WTC11 (cell line): Measurements from ENCODE around the gene VASN. TPM values are rescaled to one million over a fixed set of nuclear protein-coding genes. Genes with fewer than 3 reads are reported as not detected.

Source experiments
- ATAC-seq: fragments of 200-7000 bp; cut with Tn5 transposase; 2 replicates; pipeline ENCODE4 v1.10.0; 2021; ENCODE audit warnings: mild to moderate bottlenecking, moderate library complexity
- CTCF ChIA-PET: fragments of 300-600 bp; sonication (Branson Sonifier 250); formaldehyde crosslinking; loops from one replicate; lab custom pipeline; 2021; ENCODE audit warnings: antibody characterized with exemption; lab: Charles Lee
- POLR2A ChIA-PET: fragments of 350-600 bp; sonication (Branson Sonifier 250); formaldehyde crosslinking; loops from one replicate; lab custom pipeline; 2021; ENCODE audit warnings: antibody characterized with exemption; lab: Charles Lee
- DNase-seq: peaks from one replicate; pipeline ENCODE4 v3.0.0; 2021; ENCODE audit warnings: low spot score
- H3K27ac Mint-ChIP-seq: 2 replicates; pipeline ENCODE4 v1.8.0; 2021; ENCODE audit warnings: mixed read lengths
- H3K27me3 Mint-ChIP-seq: 2 replicates; pipeline ENCODE4 v1.8.0; 2021; ENCODE audit warnings: low read depth, mild to moderate bottlenecking, moderate library complexity, mixed read lengths
- H3K36me3 Mint-ChIP-seq: 2 replicates; pipeline ENCODE4 v1.8.0; 2021; ENCODE audit warnings: mixed read lengths
- H3K4me1 Mint-ChIP-seq: 2 replicates; pipeline ENCODE4 v1.8.0; 2022; ENCODE audit warnings: mixed read lengths
- H3K4me3 Mint-ChIP-seq: 2 replicates; pipeline ENCODE4 v1.8.0; 2021; ENCODE audit warnings: mild to moderate bottlenecking, moderate library complexity, mixed read lengths
- H3K9me3 Mint-ChIP-seq: 2 replicates; pipeline ENCODE4 v1.8.0; 2021; ENCODE audit warnings: mixed read lengths
- ATF3 ChIP-seq: sonication (generic); formaldehyde crosslinking; conservative IDR thresholded peaks from 2 replicates; pipeline ENCODE4 v1.8.1; 2022; ENCODE audit warnings: mild to moderate bottlenecking, missing genetic modification reagents
- CREM ChIP-seq: sonication (generic); formaldehyde crosslinking; IDR thresholded peaks from 2 replicates; pipeline ENCODE4 v1.8.1; 2022; ENCODE audit warnings: mild to moderate bottlenecking, missing genetic modification reagents, moderate library complexity
- ELF4 ChIP-seq: sonication (generic); formaldehyde crosslinking; IDR thresholded peaks from 2 replicates; pipeline ENCODE4 v1.8.1; 2022; ENCODE audit warnings: low read depth, mild to moderate bottlenecking, moderate library complexity, missing genetic modification reagents
- ETV6 ChIP-seq: sonication (generic); formaldehyde crosslinking; IDR thresholded peaks from 2 replicates; pipeline ENCODE4 v1.8.1; 2022; ENCODE audit warnings: mild to moderate bottlenecking, missing genetic modification reagents
- FOXJ3 ChIP-seq: sonication (generic); formaldehyde crosslinking; IDR thresholded peaks from 2 replicates; pipeline ENCODE4 v1.9.0; 2021; ENCODE audit warnings: missing genetic modification reagents, mild to moderate bottlenecking, borderline replicate concordance
- FOXP1 ChIP-seq: sonication (generic); formaldehyde crosslinking; IDR thresholded peaks from 2 replicates; pipeline ENCODE4 v1.8.0; 2022; ENCODE audit warnings: missing genetic modification reagents, mild to moderate bottlenecking, moderate library complexity, borderline replicate concordance
- GABPB1 ChIP-seq: sonication (generic); formaldehyde crosslinking; IDR thresholded peaks from 2 replicates; pipeline ENCODE4 v1.8.1; 2023; ENCODE audit warnings: mild to moderate bottlenecking, missing genetic modification reagents
- JUN ChIP-seq: sonication (generic); formaldehyde crosslinking; IDR thresholded peaks from 2 replicates; pipeline ENCODE4 v1.8.0; 2023; ENCODE audit warnings: mild to moderate bottlenecking, missing genetic modification reagents
- KAT7 ChIP-seq: sonication (generic); formaldehyde crosslinking; IDR thresholded peaks from 2 replicates; pipeline ENCODE4 v1.8.1; 2023; ENCODE audit warnings: missing genetic modification reagents, mild to moderate bottlenecking, borderline replicate concordance
- MXD4 ChIP-seq: fragments of 250-450 bp; sonication (Bioruptor Pico); IDR thresholded peaks from 2 replicates; pipeline ENCODE4 v1.8.0; 2021; ENCODE audit warnings: mild to moderate bottlenecking, moderate library complexity, borderline replicate concordance
- NFE2L1 ChIP-seq: sonication (generic); formaldehyde crosslinking; IDR thresholded peaks from 2 replicates; pipeline ENCODE4 v1.8.1; 2023; ENCODE audit warnings: missing genetic modification reagents
- NFYB ChIP-seq: sonication (generic); formaldehyde crosslinking; conservative IDR thresholded peaks from 2 replicates; pipeline ENCODE4 v1.8.0; 2022; ENCODE audit warnings: low read depth, missing genetic modification reagents
- NR1H2 ChIP-seq: sonication (generic); formaldehyde crosslinking; IDR thresholded peaks from 2 replicates; pipeline ENCODE4 v1.9.0; 2021; ENCODE audit warnings: mild to moderate bottlenecking, moderate library complexity, missing genetic modification reagents
- PREB ChIP-seq: sonication (generic); formaldehyde crosslinking; IDR thresholded peaks from 2 replicates; pipeline ENCODE4 v1.8.1; 2022; ENCODE audit warnings: mild to moderate bottlenecking, missing genetic modification reagents, moderate library complexity, borderline replicate concordance
- PRRX2 ChIP-seq: fragments of 250-450 bp; sonication (Bioruptor Pico); IDR thresholded peaks from 2 replicates; pipeline ENCODE4 v1.8.0; 2021; ENCODE audit warnings: mild to moderate bottlenecking
- RORB ChIP-seq: fragments of 250-450 bp; sonication (Bioruptor Pico); IDR thresholded peaks from 2 replicates; pipeline ENCODE4 v1.9.0; 2021; ENCODE audit warnings: mild to moderate bottlenecking
- SMAD4 ChIP-seq: sonication (generic); formaldehyde crosslinking; IDR thresholded peaks from 2 replicates; pipeline ENCODE4 v1.8.0; 2022; ENCODE audit warnings: mild to moderate bottlenecking, missing genetic modification reagents
- SOX15 ChIP-seq: fragments of 250-450 bp; sonication (Bioruptor Pico); IDR thresholded peaks from 2 replicates; pipeline ENCODE4 v1.9.0; 2021; ENCODE audit warnings: mild to moderate bottlenecking
- ZBTB21 ChIP-seq: sonication (generic); formaldehyde crosslinking; IDR thresholded peaks from 2 replicates; pipeline ENCODE4 v1.8.1; 2023; ENCODE audit warnings: mild to moderate bottlenecking, missing genetic modification reagents, borderline replicate concordance
- ZBTB43 ChIP-seq: sonication (generic); formaldehyde crosslinking; IDR thresholded peaks from 2 replicates; pipeline ENCODE4 v1.8.1; 2023; ENCODE audit warnings: mild to moderate bottlenecking, missing genetic modification reagents
- ZNF138 ChIP-seq: sonication (generic); formaldehyde crosslinking; conservative IDR thresholded peaks from 2 replicates; pipeline ENCODE4 v1.8.1; 2022; ENCODE audit warnings: mild to moderate bottlenecking, moderate library complexity, missing genetic modification reagents
- ZNF671 ChIP-seq: fragments of 250-450 bp; sonication (Bioruptor Pico); IDR thresholded peaks from 2 replicates; pipeline ENCODE4 v1.8.0; 2021; ENCODE audit warnings: mild to moderate bottlenecking
- total RNA-seq: library from RNA; stranded (reverse); gene quantifications from 3 replicates; pipeline ENCODE4 v1.2.3, GENCODE V29; 2021
- TF ChIP-seq, protein P1 (sequence below): sonication (generic); formaldehyde crosslinking; IDR thresholded peaks from 2 replicates; pipeline ENCODE4 v1.8.1; 2022; ENCODE audit warnings: low read depth, mild to moderate bottlenecking, moderate library complexity, missing genetic modification reagents, borderline replicate concordance

Gene VASN
- total RNA-seq, 1 experiment from 2014 or later = 8.0 TPM

DNA sequence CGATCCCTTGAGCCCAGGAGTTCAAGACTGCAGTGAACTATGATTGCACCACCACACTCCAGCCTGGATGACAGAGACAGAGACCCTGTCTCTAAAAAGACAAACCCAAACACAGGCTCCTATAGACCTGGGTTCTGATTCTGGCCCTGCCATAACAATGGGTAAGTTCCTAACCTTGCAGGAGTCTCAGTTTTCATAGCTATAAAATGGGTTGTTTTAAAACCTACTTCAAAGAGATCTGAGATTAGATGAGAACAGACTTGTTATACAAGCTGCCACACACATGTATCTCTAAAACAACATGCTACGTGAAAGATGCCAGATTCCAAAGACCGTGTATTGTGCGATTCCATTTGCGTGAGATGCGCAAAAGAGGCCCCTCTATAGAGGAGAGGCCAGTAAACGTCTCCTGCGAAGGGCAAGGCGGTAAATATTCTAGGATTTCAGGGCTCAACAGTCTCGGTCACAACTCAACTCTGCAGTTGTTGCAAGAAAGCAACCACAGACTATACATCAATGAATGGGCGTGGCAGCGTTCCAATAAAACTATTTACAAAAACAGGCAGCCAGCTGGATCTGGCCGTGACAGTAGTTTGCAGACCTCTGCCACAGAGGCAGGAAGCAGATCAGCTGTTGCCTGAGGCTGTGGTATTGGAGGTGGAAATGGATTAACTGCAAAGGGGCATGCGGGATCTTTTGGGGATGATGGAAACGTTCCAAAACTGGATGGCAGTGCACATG lies 38.9 kb downstream of the VASN start:
- Mint-ChIP-seq H3K36me3 (no peaks in the 10 kb centered on the region), H3K4me1 (peaks cover 4% of the 10 kb centered on the region), H3K27ac (no peak overlapping the region), H3K27me3 (no peaks in the 10 kb centered on the region), H3K4me3 (no peak overlapping the region), H3K9me3 (no peaks in the 10 kb centered on the region)
- DNase-seq = no peak
- ATAC-seq = no peak
- CTCF ChIA-PET = interaction anchor here (0.9 to 2.9 kb wide), 4 partner anchors 32 to 165 kb away, joined by 3 to 18 read pairs (median 6); no protein-coding TSS in a partner anchor
- no peak for TF ChIP-seq SOX15 (CRISPR knock-in tag)
- TF ChIP-seq NFYB (CRISPR knock-in tag) = no peak
- no peak for TF ChIP-seq ZNF138 (CRISPR knock-in tag)
- TF ChIP-seq PRRX2 (CRISPR knock-in tag) = no peak
- TF ChIP-seq FOXJ3 (CRISPR knock-in tag) = no peak
- TF ChIP-seq ZBTB43 = no peak
- no peak for TF ChIP-seq ELF4
- no peak for TF ChIP-seq CREM (CRISPR knock-in tag)
- no peak for TF ChIP-seq RORB (CRISPR knock-in tag)
- no peak for TF ChIP-seq KAT7 (CRISPR knock-in tag)
- no peak for TF ChIP-seq ZNF671 (CRISPR knock-in tag)
- no peak for TF ChIP-seq ETV6 (CRISPR knock-in tag)
- POLR2A ChIA-PET = no interaction called here

- no peak for TF ChIP-seq JUN (CRISPR knock-in tag)
- no peak for TF ChIP-seq PREB (CRISPR knock-in tag)
- TF ChIP-seq FOXP1 (CRISPR knock-in tag) = no peak
- no peak for TF ChIP-seq NFE2L1
- Mint-ChIP-seq H3K9me3 (no peaks in the 10 kb centered on the region), H3K4me1 (peaks cover 5% of the 10 kb centered on the region), H3K4me3 (no peak overlapping the region), H3K27me3 (no peaks in the 10 kb centered on the region), H3K36me3 (no peaks in the 10 kb centered on the region), H3K27ac (no peak overlapping the region)
- DNase-seq = no peak
- ChIA-PET CTCF (interaction anchor here (1.1 to 8.8 kb wide), 2 partner anchors 8 to 34 kb away, joined by 3 to 102 read pairs; no protein-coding TSS in a partner anchor), POLR2A (no interaction called here)
- ATAC-seq = no peak
These were observed 40.0 kb downstream of the VASN start for GRCh38 chr16:4411684-4412083.

DNA sequence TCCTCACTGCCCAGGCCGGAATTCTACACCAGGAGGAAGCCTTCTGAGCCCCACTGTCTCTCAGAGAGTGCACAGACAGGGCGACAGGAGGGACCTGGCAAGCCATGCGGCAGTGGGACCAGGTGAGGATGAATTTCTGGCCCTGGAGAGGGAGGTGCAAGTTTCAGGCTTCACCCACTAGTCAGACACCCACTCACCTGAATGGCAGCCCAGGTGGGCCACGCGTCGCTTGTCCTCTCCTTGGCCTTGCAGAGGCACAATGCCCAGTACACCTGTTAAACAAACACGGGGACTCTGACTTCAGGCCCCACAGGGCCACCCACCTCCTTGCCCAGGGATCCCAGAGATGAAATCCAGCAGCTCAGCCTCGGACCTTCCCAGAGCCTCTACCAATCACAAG lies 40.5 kb downstream of the VASN start:
- ChIA-PET POLR2A (no interaction called here), CTCF (interaction anchor here (1.1 to 8.8 kb wide), 2 partner anchors 8 to 34 kb away, joined by 3 to 102 read pairs; no protein-coding TSS in a partner anchor)
- ATAC-seq = no peak
- no peak for DNase-seq
- H3K4me3 Mint-ChIP-seq = no peak overlapping the region
- H3K27ac Mint-ChIP-seq = no peak overlapping the region
- H3K36me3 Mint-ChIP-seq = no peaks in the 10 kb centered on the region
- H3K9me3 Mint-ChIP-seq = no peaks in the 10 kb centered on the region
- TF ChIP-seq, protein P1, sequence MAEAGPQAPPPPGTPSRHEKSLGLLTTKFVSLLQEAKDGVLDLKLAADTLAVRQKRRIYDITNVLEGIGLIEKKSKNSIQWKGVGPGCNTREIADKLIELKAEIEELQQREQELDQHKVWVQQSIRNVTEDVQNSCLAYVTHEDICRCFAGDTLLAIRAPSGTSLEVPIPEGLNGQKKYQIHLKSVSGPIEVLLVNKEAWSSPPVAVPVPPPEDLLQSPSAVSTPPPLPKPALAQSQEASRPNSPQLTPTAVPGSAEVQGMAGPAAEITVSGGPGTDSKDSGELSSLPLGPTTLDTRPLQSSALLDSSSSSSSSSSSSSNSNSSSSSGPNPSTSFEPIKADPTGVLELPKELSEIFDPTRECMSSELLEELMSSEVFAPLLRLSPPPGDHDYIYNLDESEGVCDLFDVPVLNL = no peak
- TF ChIP-seq MXD4 = no peak
- TF ChIP-seq FOXP1 (CRISPR knock-in tag) = no peak
- no peak for TF ChIP-seq SMAD4 (CRISPR knock-in tag)
- no peak for TF ChIP-seq ZBTB21
- TF ChIP-seq NFYB (CRISPR knock-in tag) = no peak
- no peak for TF ChIP-seq NR1H2 (CRISPR knock-in tag)
- TF ChIP-seq ATF3 (CRISPR knock-in tag) = no peak
- TF ChIP-seq GABPB1 (CRISPR knock-in tag) = no peak
- peaks cover 5% of the 10 kb centered on the region for H3K4me1 Mint-ChIP-seq
- H3K27me3 Mint-ChIP-seq = peaks cover 2% of the 10 kb centered on the region; the same call in 1 of the 2 replicates
